K562 (cell line): ENCODE data around the gene TPD52L1. TPM values are rescaled to one million over a fixed set of nuclear protein-coding genes. Genes with fewer than 3 reads are reported as not detected.

Experiments
- ATF6 ChIP-seq: sonication (generic); formaldehyde crosslinking; IDR thresholded peaks from 2 replicates; pipeline ENCODE4 v1.4.0; 2020; ENCODE audit warnings: mild to moderate bottlenecking, missing genetic modification reagents
- CREM ChIP-seq: IDR thresholded peaks from 2 replicates; pipeline ENCODE4 v1.6.1; 2014; ENCODE audit warnings: antibody characterized with exemption, low read depth
- DACH1 ChIP-seq: fragments of 450-650 bp; IDR thresholded peaks from 2 replicates; pipeline ENCODE4 v1.6.1; 2018; ENCODE audit not compliant: partially characterized antibody
- DDX20 ChIP-seq: fragments of 450-650 bp; IDR thresholded peaks from 2 replicates; pipeline ENCODE4 v1.6.1; 2016; ENCODE audit warnings: missing genetic modification characterization, low read depth, mild to moderate bottlenecking, missing compliant biosample characterization, moderate library complexity
- EGR1 ChIP-seq: fragments of 450-650 bp; conservative IDR thresholded peaks from 2 replicates; pipeline ENCODE4 v1.6.1; 2017; ENCODE audit warnings: mild to moderate bottlenecking
- GATA2 ChIP-seq: sonication (generic); formaldehyde crosslinking; IDR thresholded peaks from 2 replicates; pipeline ENCODE4 v1.4.0; 2020; ENCODE audit warnings: mild to moderate bottlenecking, missing genetic modification reagents
- HDGF ChIP-seq: fragments of 450-650 bp; IDR thresholded peaks from 2 replicates; pipeline ENCODE4 v1.6.1; 2016
- JUNB ChIP-seq: fragments of 450-650 bp; formaldehyde crosslinking; conservative IDR thresholded peaks from 2 replicates; pipeline ENCODE4 v1.4.0; 2020; ENCODE audit warnings: mild to moderate bottlenecking
- KDM5B ChIP-seq: fragments of 200-600 bp; sonication (generic); IDR thresholded peaks from 2 replicates; pipeline ENCODE4 v1.6.1; 2012; ENCODE audit warnings: low read depth, mild to moderate bottlenecking, moderate library complexity, low read length, control low read depth, inconsistent platforms; ENCODE audit not compliant: insufficient replicate concordance
- MIER1 ChIP-seq: fragments of 450-650 bp; IDR thresholded peaks from 2 replicates; pipeline ENCODE4 v1.6.1; 2016; ENCODE audit warnings: antibody characterized with exemption, mild to moderate bottlenecking, low read depth
- MTA2 ChIP-seq: fragments of 450-650 bp; IDR thresholded peaks from 2 replicates; pipeline ENCODE4 v1.6.1; 2016; ENCODE audit warnings: low read depth
- MTA3 ChIP-seq: fragments of 450-650 bp; formaldehyde crosslinking; IDR thresholded peaks from 2 replicates; pipeline ENCODE4 v1.6.1; 2017; ENCODE audit warnings: mild to moderate bottlenecking, borderline replicate concordance
- PCBP2 ChIP-seq: fragments of 200-400 bp; formaldehyde crosslinking; IDR thresholded peaks from 2 replicates; pipeline ENCODE4 v1.6.1; 2018; ENCODE audit warnings: low read length, low read depth, mild to moderate bottlenecking, moderate library complexity; ENCODE audit not compliant: poor library complexity, severe bottlenecking
- RCOR1 ChIP-seq, 2 experiments: IDR thresholded peaks; 2 replicates each; pipeline ENCODE4 v1.6.1; 2012; ENCODE audit warnings: low read depth in 2 of 2, low read length in 2 of 2, borderline replicate concordance in 1 of 2, improper control_type of control experiment in 1 of 2
- SP2 ChIP-seq: IDR thresholded peaks from 2 replicates; pipeline ENCODE4 v1.6.1; 2011; ENCODE audit warnings: mild to moderate bottlenecking, low read depth, low read length, moderate library complexity; ENCODE audit not compliant: poor library complexity, severe bottlenecking; ENCODE audit errors: extremely low read depth
- SPI1 ChIP-seq: IDR thresholded peaks from 2 replicates; pipeline ENCODE4 v1.6.1; 2011; ENCODE audit warnings: low read depth, low read length, control low read depth, borderline replicate concordance
- SRSF1 ChIP-seq: fragments of 200-400 bp; formaldehyde crosslinking; IDR thresholded peaks from 2 replicates; pipeline ENCODE4 v1.6.1; 2017; ENCODE audit warnings: mild to moderate bottlenecking, low read depth, low read length, moderate library complexity
- THRAP3 ChIP-seq: fragments of 450-650 bp; IDR thresholded peaks from 2 replicates; pipeline ENCODE4 v1.6.1; 2016; ENCODE audit warnings: mild to moderate bottlenecking, inconsistent platforms, borderline replicate concordance
- ZBTB33 ChIP-seq: sonication (generic); formaldehyde crosslinking; IDR thresholded peaks from 2 replicates; pipeline ENCODE4 v1.8.1; 2023; ENCODE audit warnings: mild to moderate bottlenecking, missing genetic modification reagents
- ZC3H8 ChIP-seq: fragments of 450-650 bp; IDR thresholded peaks from 2 replicates; pipeline ENCODE4 v1.6.1; 2017
- ZNF224 ChIP-seq: sonication (generic); formaldehyde crosslinking; IDR thresholded peaks from 2 replicates; pipeline ENCODE4 v1.8.0; 2022; ENCODE audit warnings: mild to moderate bottlenecking, missing genetic modification reagents
- ZNF395 ChIP-seq: fragments of 200-800 bp; sonication (Bioruptor generic); IDR thresholded peaks from 2 replicates; pipeline ENCODE4 v1.6.1; 2017; ENCODE audit warnings: missing genetic modification characterization, missing compliant biosample characterization
- polyA plus RNA-seq, 8 experiments: library from polyadenylated mRNA; depleted of rRNA in 4 of 8; stranded (reverse) in 5 of 8; unstranded in 3 of 8; fragments of >200 nt; fragmentation: Nextera tagmentation in 2 of 8; fragmentation: Illumina TruSeq in 1 of 8; extraction: Ambion mirVana in 2 of 8; extraction: Trizol in 1 of 8; gene quantifications; 2 replicates each; pipeline versions ENCODE4 v1.2.1 to v1.2.3, GENCODE V29; 2011 to 2014; ENCODE audit warnings: inconsistent platforms in 1 of 8, missing spikeins in 1 of 8
- total RNA-seq, 7 experiments: library from RNA; depleted of rRNA in 6 of 7; stranded (reverse); fragments of >200 nt in 6 of 7; fragmentation: Illumina TruSeq in 2 of 7; extraction: Trizol in 2 of 7; gene quantifications; 2 replicates each; pipeline versions ENCODE4 v1.2.1 to v1.2.3, GENCODE V29; 2011 to 2021; ENCODE audit warnings: low replicate concordance in 1 of 7

TPD52L1 gene
- total and polyA plus RNA-seq, 9 of the 15 experiments (the other 6 are each of a cell fraction or from before 2014, with no cell fraction given): 12.9 to 149 (median 75.7) TPM

GRCh38 chr6:125301435-125302391, 148.1 kb downstream of the TPD52L1 start, which contains the start of gene HDDC2 (continued):
- TF ChIP-seq ZBTB33 (CRISPR knock-in tag) (peak; percentile 53; the same call in 1 of the 2 replicates), CREM (peak; percentile 3; the same call in 1 of the 2 replicates), ZC3H8 (no peak), SP2 (no peak), THRAP3 (peak; percentile 94; the same call in 1 of the 2 replicates), SPI1 (peak; percentile 96), DDX20 (tag) (0 out of 2 replicates have a peak, but pooled peaks have one; percentile 31), EGR1 (peak; percentile 96), DACH1 (peak; percentile 6), MTA2 (peak; percentile 85), ZNF395 (CRISPR knock-in tag) (peak; percentile 84; the same call in 1 of the 2 replicates), SRSF1 (peak; percentile 70; the same call in 1 of the 2 replicates), HDGF (peak; percentile 98), PCBP2 (peak; percentile 80), ATF6 (0 out of 2 replicates have a peak, but pooled peaks have one; percentile 23), KDM5B (peak; percentile 58), JUNB (no peak), RCOR1 (IDR thresholded peaks at IDR 0.05; ENCODE audit: borderline replicate concordance in 1 of 2, low read depth in 2 of 2, low read length in 2 of 2) (peak in 1 of 2 experiments; percentile 18; a peak in 1 of 4 replicates), MIER1 (peak; percentile 64; the same call in 1 of the 2 replicates), MTA3 (peak; percentile 77; the same call in 1 of the 2 replicates), GATA2 (CRISPR knock-in tag) (no peak), ZNF224 (CRISPR knock-in tag) (0 out of 2 replicates have a peak, but pooled peaks have one; percentile 27)
